Mesenchymal stem cell (in vitro differentiated cells and primary cell): ENCODE results near the gene EGFL6.

ENCODE experiments used
- DNase-seq: peaks from one replicate; pipeline ENCODE4 v3.0.0-alpha.2; 2013
- H2AFZ ChIP-seq: one replicate; pipeline ENCODE4 v1.6.1; 2013; ENCODE audit warnings: low read depth, mild to moderate bottlenecking, control low read depth, inconsistent platforms, low read length, moderate library complexity
- H2AK5ac ChIP-seq: 2 replicates; pipeline ENCODE4 v1.6.1; 2013; ENCODE audit warnings: low read length, moderate library complexity, mild to moderate bottlenecking, inconsistent platforms; ENCODE audit not compliant: severe bottlenecking
- H2BK120ac ChIP-seq: one replicate; pipeline ENCODE4 v1.6.1; 2013; ENCODE audit warnings: low read depth, mild to moderate bottlenecking, inconsistent platforms, low read length, moderate library complexity
- H2BK12ac ChIP-seq, 2 experiments: one replicate each; pipeline ENCODE4 v1.6.1; 2013; ENCODE audit warnings: inconsistent platforms in 2 of 2, low read length in 2 of 2, mild to moderate bottlenecking in 2 of 2, moderate library complexity in 2 of 2, control low read depth in 1 of 2
- H2BK15ac ChIP-seq: one replicate; pipeline ENCODE4 v1.6.1; 2013; ENCODE audit warnings: mild to moderate bottlenecking, low read depth, inconsistent platforms; ENCODE audit not compliant: poor library complexity, severe bottlenecking
- H2BK5ac ChIP-seq: 2 replicates; pipeline ENCODE4 v1.6.1; 2013; ENCODE audit warnings: low read depth, mild to moderate bottlenecking, low read length, control low read depth, inconsistent platforms; ENCODE audit not compliant: poor library complexity, severe bottlenecking
- H3K14ac ChIP-seq, 2 experiments: one replicate each; pipeline ENCODE4 v1.6.1; 2013; ENCODE audit warnings: inconsistent platforms in 2 of 2, low read length in 2 of 2, control low read depth in 1 of 2, mild to moderate bottlenecking in 1 of 2, moderate library complexity in 1 of 2
- H3K18ac ChIP-seq, 2 experiments: one replicate each; pipeline ENCODE4 v1.6.1; 2013; ENCODE audit warnings: inconsistent platforms in 2 of 2, low read length in 2 of 2, control low read depth in 1 of 2, low read depth in 1 of 2, mild to moderate bottlenecking in 1 of 2
- H3K23ac ChIP-seq, 2 experiments: one replicate each; pipeline ENCODE4 v1.6.1; 2013; ENCODE audit warnings: inconsistent platforms in 2 of 2, low read length in 2 of 2, mild to moderate bottlenecking in 2 of 2, moderate library complexity in 2 of 2, control low read depth in 1 of 2
- H3K27ac ChIP-seq: 2 replicates; pipeline ENCODE4 v1.5.1; 2013; ENCODE audit warnings: mild to moderate bottlenecking, moderate library complexity, low read length, control low read depth, inconsistent platforms; ENCODE audit not compliant: poor library complexity, severe bottlenecking
- H3K27me3 ChIP-seq, 2 experiments: 2 replicates each; pipeline versions ENCODE4 v1.6.1 to v1.7.0; 2013; ENCODE audit warnings: low read length in 2 of 2, mild to moderate bottlenecking in 2 of 2, moderate library complexity in 2 of 2, control low read depth in 1 of 2, inconsistent platforms in 1 of 2; ENCODE audit not compliant: control insufficient read depth in 1 of 2, insufficient read depth in 1 of 2
- H3K36me3 ChIP-seq, 2 experiments: 2 replicates each; pipeline versions ENCODE4 v1.6.1 to v1.7.0; 2013; ENCODE audit warnings: low read length in 2 of 2, control low read depth in 1 of 2, inconsistent platforms in 1 of 2, low read depth in 1 of 2, mild to moderate bottlenecking in 1 of 2; ENCODE audit not compliant: insufficient read depth in 2 of 2, control insufficient read depth in 1 of 2
- H3K4ac ChIP-seq, 2 experiments: one replicate each; pipeline ENCODE4 v1.6.1; 2013; ENCODE audit warnings: inconsistent platforms in 2 of 2, low read length in 2 of 2, mild to moderate bottlenecking in 2 of 2, moderate library complexity in 2 of 2, control low read depth in 1 of 2, low read depth in 1 of 2
- H3K4me1 ChIP-seq: 2 replicates; pipeline ENCODE4 v1.6.1; 2013; ENCODE audit warnings: low read depth, low read length, control low read depth; ENCODE audit not compliant: control insufficient read depth, insufficient read depth
- H3K4me2 ChIP-seq: 2 replicates; pipeline ENCODE4 v1.6.1; 2013; ENCODE audit warnings: low read length, mild to moderate bottlenecking, inconsistent platforms; ENCODE audit not compliant: poor library complexity, severe bottlenecking
- H3K4me3 ChIP-seq, 2 experiments: 2 replicates each; pipeline versions ENCODE4 v1.5.1 to v1.7.0; 2013; ENCODE audit warnings: low read length in 2 of 2, mild to moderate bottlenecking in 2 of 2, control low read depth in 1 of 2, low read depth in 1 of 2; ENCODE audit not compliant: insufficient read depth in 1 of 2
- H3K79me1 ChIP-seq: replicated peaks from 2 replicates; pipeline ENCODE4 v1.6.1; 2013; ENCODE audit warnings: mild to moderate bottlenecking, control low read depth, low read length, inconsistent platforms; ENCODE audit not compliant: poor library complexity, severe bottlenecking
- H3K9ac ChIP-seq: 2 replicates; pipeline ENCODE4 v1.7.0; 2013; ENCODE audit warnings: mild to moderate bottlenecking, low read length, moderate library complexity
- H3K9me3 ChIP-seq: 2 replicates; pipeline ENCODE4 v1.7.0; 2013; ENCODE audit warnings: mild to moderate bottlenecking, low read length; ENCODE audit not compliant: control insufficient read depth
- H4K8ac ChIP-seq: one replicate; pipeline ENCODE4 v1.6.1; 2013; ENCODE audit warnings: inconsistent platforms, mild to moderate bottlenecking, low read length, moderate library complexity
- H4K91ac ChIP-seq: one replicate; pipeline ENCODE4 v1.6.1; 2013; ENCODE audit warnings: mild to moderate bottlenecking, low read length, inconsistent platforms
- WGBS: methylation state at CpG from one replicate; pipeline ENCODE4 v1.1.7; 2013; ENCODE audit warnings: mixed read lengths; 5-methylcytosine and 5-hydroxymethylcytosine counted together

Gene EGFL6

GRCh38 chrX:13607996-13608365 lies 38.6 kb downstream of the EGFL6 start:
- Histone ChIP-seq H4K8ac (no peak overlapping the region), H3K27me3 (peaks cover 0 to 34% of the 10 kb centered on the region in 2 experiments), H3K9me3 (no peaks in the 10 kb centered on the region), H2BK120ac (no peak overlapping the region), H3K4me3 (no peak overlapping the region), H3K18ac (no peak overlapping the region), H2BK5ac (no peak overlapping the region), H4K91ac (no peak overlapping the region), H3K36me3 (no peaks in the 10 kb centered on the region), H3K4me2 (no peak overlapping the region), H2AFZ (no peak overlapping the region), H2BK15ac (no peak overlapping the region), H3K9ac (no peak overlapping the region), H2BK12ac (no peak overlapping the region), H3K14ac (no peak overlapping the region), H2AK5ac (no peak overlapping the region), H3K79me1 (no peaks in the 10 kb centered on the region), H3K23ac (no peak overlapping the region), H3K4me1 (no peaks in the 10 kb centered on the region), H3K4ac (no peak overlapping the region), H3K27ac (no peak overlapping the region)
- no CpG with 5 or more reads among the region's 2 CpGs for WGBS
- DNase-seq: no peak

GRCh38 chrX:13614154-13614553 lies 44.8 kb downstream of the EGFL6 start:
- Histone ChIP-seq H3K14ac (no peak overlapping the region), H2AFZ (no peak overlapping the region), H3K9me3 (no peaks in the 10 kb centered on the region), H2BK5ac (no peak overlapping the region), H3K36me3 (no peaks in the 10 kb centered on the region), H3K27me3 (peaks cover 0 to 30% of the 10 kb centered on the region in 2 experiments), H3K4me1 (no peaks in the 10 kb centered on the region), H3K79me1 (no peaks in the 10 kb centered on the region), H3K27ac (no peak overlapping the region), H2BK15ac (no peak overlapping the region), H4K8ac (no peak overlapping the region), H3K9ac (no peak overlapping the region), H2BK120ac (no peak overlapping the region), H3K4me2 (no peak overlapping the region), H2AK5ac (no peak overlapping the region), H3K23ac (no peak overlapping the region), H4K91ac (no peak overlapping the region), H3K18ac (no peak overlapping the region), H3K4ac (no peak overlapping the region), H3K4me3 (no peak overlapping the region), H2BK12ac (no peak overlapping the region)
- DNase-seq: no peak

- H3K23ac ChIP-seq: no peak overlapping the region
- H4K91ac ChIP-seq: no peak overlapping the region
- H2AK5ac ChIP-seq: no peak overlapping the region
- no peak overlapping the region for H2BK5ac ChIP-seq
- H2BK120ac ChIP-seq: no peak overlapping the region
- no peak overlapping the region for H3K27ac ChIP-seq
- no peak overlapping the region for H2AFZ ChIP-seq
- no peak overlapping the region for H3K9ac ChIP-seq
- H4K8ac ChIP-seq: no peak overlapping the region
- WGBS: 0% methylated on average over 1 of the region's 1 CpG
- H3K4me1 ChIP-seq: no peaks in the 10 kb centered on the region
- no peak overlapping the region for H3K4ac ChIP-seq
- no peak overlapping the region for H3K18ac ChIP-seq
- H3K79me1 ChIP-seq: no peaks in the 10 kb centered on the region
- H2BK12ac ChIP-seq: no peak overlapping the region
- no peak overlapping the region for H3K4me3 ChIP-seq
- no peak overlapping the region for H2BK15ac ChIP-seq
- H3K9me3 ChIP-seq: peaks cover 4% of the 10 kb centered on the region
- DNase-seq: no peak
- H3K4me2 ChIP-seq: no peak overlapping the region
- H3K36me3 ChIP-seq: no peaks in the 10 kb centered on the region
- no peak overlapping the region for H3K14ac ChIP-seq
- H3K27me3 ChIP-seq: peaks cover 0 to 55% of the 10 kb centered on the region in 2 experiments
Measured at GRCh38 chrX:13620207-13620606, 50.8 kb downstream of the EGFL6 start.

GRCh38 chrX:13622401-13622964 lies 53.1 kb downstream of the EGFL6 start:
- peaks cover 4% of the 10 kb centered on the region for H3K9me3 ChIP-seq
- no peak overlapping the region for H3K14ac ChIP-seq
- H3K18ac ChIP-seq: no peak overlapping the region
- no peaks in the 10 kb centered on the region for H3K79me1 ChIP-seq
- no peak for DNase-seq
- no peak overlapping the region for H3K4ac ChIP-seq
- H3K27me3 ChIP-seq: peaks cover 0 to 61% of the 10 kb centered on the region in 2 experiments
- H3K4me2 ChIP-seq: no peak overlapping the region
- H2AK5ac ChIP-seq: no peak overlapping the region
- H3K9ac ChIP-seq: no peak overlapping the region
- H3K36me3 ChIP-seq: no peaks in the 10 kb centered on the region
- no peak overlapping the region for H4K91ac ChIP-seq
- H3K23ac ChIP-seq: no peak overlapping the region
- no peaks in the 10 kb centered on the region for H3K4me1 ChIP-seq
- WGBS: 100% methylated on average over 1 of the region's 3 CpGs
- no peak overlapping the region for H2BK12ac ChIP-seq
- H2BK120ac ChIP-seq: no peak overlapping the region
- H2BK15ac ChIP-seq: no peak overlapping the region
- H2BK5ac ChIP-seq: no peak overlapping the region
- H3K4me3 ChIP-seq: no peak overlapping the region
- H3K27ac ChIP-seq: no peak overlapping the region
- H2AFZ ChIP-seq: no peak overlapping the region
- H4K8ac ChIP-seq: no peak overlapping the region
